Measurements from ENCODE around the gene EEFSEC. TPM values are rescaled to one million over a fixed set of nuclear protein-coding genes. Genes with fewer than 3 reads are reported as not detected.
A peak's percentile ranks its signal among the peaks of the same experiment; 100 is the strongest.

EEFSEC gene
- total and polyA plus RNA-seq, 2 experiments from 2014 or later, result 26.7 to 47.9 TPM

- no peaks in the 10 kb centered on the region for H3K9me3 ChIP-seq (ENCODE audit: low read depth)
- no peak for TF ChIP-seq CTCF (IDR thresholded peaks at IDR 0.05; ENCODE audit: low read depth, low read length)
- no peak overlapping the region for H3K4me3 ChIP-seq
- DNase-seq (ENCODE audit: low read depth in 1 of 2, low spot score in 1 of 2), result peak in 1 of 2 donors; percentile 54
- H3K27me3 ChIP-seq, result no peaks in the 10 kb centered on the region
- H3K27ac ChIP-seq, result peak overlapping the region; percentile 89
- no peaks in the 10 kb centered on the region for H3K36me3 ChIP-seq
- H3K4me1 ChIP-seq (ENCODE audit: low read depth), result peaks cover 55% of the 10 kb centered on the region
Observed at GRCh38 chr3:128236657-128237056, 83.4 kb downstream of the EEFSEC start.

- Histone ChIP-seq H3K4me3 (no peak overlapping the region), H3K36me3 (no peaks in the 10 kb centered on the region), H3K27ac (peak overlapping the region; percentile 41), H3K4me1 (ENCODE audit: low read depth) (peaks cover 46% of the 10 kb centered on the region), H3K27me3 (no peaks in the 10 kb centered on the region), H3K9me3 (ENCODE audit: low read depth) (no peaks in the 10 kb centered on the region)
- DNase-seq (ENCODE audit: low read depth in 1 of 2, low spot score in 1 of 2), result no peak
- TF ChIP-seq CTCF (IDR thresholded peaks at IDR 0.05; ENCODE audit: low read depth, low read length), result no peak
Observed at GRCh38 chr3:128237348-128238183, 84.3 kb downstream of the EEFSEC start.

- H3K36me3 ChIP-seq, result no peaks in the 10 kb centered on the region
- no peaks in the 10 kb centered on the region for H3K9me3 ChIP-seq (ENCODE audit: low read depth)
- H3K4me3 ChIP-seq, result no peak overlapping the region
- no peak for TF ChIP-seq CTCF (IDR thresholded peaks at IDR 0.05; ENCODE audit: low read depth, low read length)
- no peak overlapping the region for H3K27ac ChIP-seq
- DNase-seq (ENCODE audit: low read depth in 1 of 2, low spot score in 1 of 2), result no peak
- H3K4me1 ChIP-seq (ENCODE audit: low read depth), result peaks cover 42% of the 10 kb centered on the region
- no peaks in the 10 kb centered on the region for H3K27me3 ChIP-seq
Observed at GRCh38 chr3:128238184-128238489, 84.9 kb downstream of the EEFSEC start.

- H3K4me3 ChIP-seq, result no peak overlapping the region
- H3K9me3 ChIP-seq (ENCODE audit: low read depth), result no peaks in the 10 kb centered on the region
- peaks cover 39% of the 10 kb centered on the region for H3K4me1 ChIP-seq (ENCODE audit: low read depth)
- TF ChIP-seq CTCF (IDR thresholded peaks at IDR 0.05; ENCODE audit: low read depth, low read length), result no peak
- DNase-seq (ENCODE audit: low read depth in 1 of 2, low spot score in 1 of 2), result no peak
- H3K27ac ChIP-seq, result no peak overlapping the region
- no peaks in the 10 kb centered on the region for H3K27me3 ChIP-seq
- H3K36me3 ChIP-seq, result no peaks in the 10 kb centered on the region
Observed at GRCh38 chr3:128239304-128239703, 86.0 kb downstream of the EEFSEC start.

GRCh38 chr3:128240232-128240631 lies 87.0 kb downstream of the EEFSEC start:
- no peak for TF ChIP-seq CTCF (IDR thresholded peaks at IDR 0.05; ENCODE audit: low read depth, low read length)
- peaks cover 30% of the 10 kb centered on the region for H3K4me1 ChIP-seq (ENCODE audit: low read depth)
- no peak overlapping the region for H3K4me3 ChIP-seq
- DNase-seq (ENCODE audit: low read depth in 1 of 2, low spot score in 1 of 2), result no peak
- H3K36me3 ChIP-seq, result no peaks in the 10 kb centered on the region
- no peak overlapping the region for H3K27ac ChIP-seq
- H3K9me3 ChIP-seq (ENCODE audit: low read depth), result no peaks in the 10 kb centered on the region
- no peaks in the 10 kb centered on the region for H3K27me3 ChIP-seq

Data from cardiac muscle cell (in vitro differentiated cells and primary cell).